Stimulated activated CD4-positive, alpha-beta T cell treated with anti-CD3 and anti-CD28 coated beads, Interleukin-1b, Interleukin-23, amount 100 ng/mL, for 48 hours (primary cell): ENCODE measurements around the gene PDP2.

Source experiments
- DNase-seq: peaks from one replicate; pipeline ENCODE4 v3.0.0-alpha.2; 2020

PDP2 gene

DNA sequence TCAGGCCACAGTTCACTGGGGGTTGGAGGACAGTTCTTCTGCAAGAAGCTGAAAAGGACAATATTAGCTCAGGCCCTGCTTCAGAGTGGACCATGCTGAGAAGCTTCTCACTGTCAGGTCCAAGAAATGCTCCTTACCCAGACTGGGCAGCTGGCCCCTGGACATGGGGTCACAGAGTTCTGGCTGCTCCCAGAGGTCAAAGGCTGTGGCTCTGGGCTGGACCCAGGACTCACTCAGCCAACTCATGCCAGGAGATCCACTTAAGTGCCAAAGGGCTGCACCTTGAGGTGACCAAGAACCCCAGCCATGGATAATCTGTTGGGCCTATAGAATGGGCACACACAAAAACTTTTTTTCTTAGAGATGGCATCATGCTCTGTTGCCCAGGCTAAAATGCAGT, 59.1 kb downstream of the PDP2 start:
- no peak for DNase-seq

GRCh38 chr16:66940236-66940635, 59.9 kb downstream of the PDP2 start:
- DNase-seq, result no peak
